HFFc6 (cell line): ENCODE data around the gene MYEF2. TPM values are rescaled to one million over a fixed set of nuclear protein-coding genes. Genes with fewer than 3 reads are reported as not detected.

Experiments used
- DNase-seq: peaks from one replicate; pipeline ENCODE4 v3.0.0-alpha.2; 2018
- H3K27ac Mint-ChIP-seq: 2 replicates; pipeline ENCODE4 v1.8.0; 2020; ENCODE audit warnings: mild to moderate bottlenecking, mixed read lengths
- H3K27me3 Mint-ChIP-seq: 2 replicates; pipeline ENCODE4 v1.8.0; 2021; ENCODE audit warnings: mild to moderate bottlenecking, moderate library complexity, mixed read lengths; ENCODE audit not compliant: insufficient read depth
- H3K36me3 Mint-ChIP-seq: 2 replicates; pipeline ENCODE4 v1.8.0; 2021; ENCODE audit warnings: low read depth, mixed read lengths
- H3K4me1 Mint-ChIP-seq: 2 replicates; pipeline ENCODE4 v1.8.0; 2020; ENCODE audit warnings: low read depth, mixed read lengths
- H3K4me3 Mint-ChIP-seq: 2 replicates; pipeline ENCODE4 v1.8.0; 2020; ENCODE audit warnings: mild to moderate bottlenecking, moderate library complexity, mixed read lengths
- H3K9me3 Mint-ChIP-seq: 2 replicates; pipeline ENCODE4 v1.8.0; 2020; ENCODE audit warnings: mild to moderate bottlenecking, mixed read lengths
- long read RNA-seq: library from polyadenylated mRNA; unstranded; transcript quantifications from one replicate; pipeline ENCODE4 v2.0.0, GENCODE V29; 2019
- total RNA-seq, 6 experiments: library from RNA; stranded (reverse); fragmentation: NEBNext Ultra II Directional; extraction: Animal tissue kit (Norgen Biotek cat#: 25700); gene quantifications; 2 replicates in 1 of 6; 3 replicates in 5 of 6; pipeline ENCODE4 v1.2.3, GENCODE V29; 2021
- TF ChIP-seq, protein P1 (sequence below): fragments of 200-600 bp; sonication (generic); IDR thresholded peaks from 2 replicates; pipeline ENCODE4 v1.5.0; 2021; ENCODE audit warnings: antibody characterized with exemption, mild to moderate bottlenecking

MYEF2 gene, protein sequence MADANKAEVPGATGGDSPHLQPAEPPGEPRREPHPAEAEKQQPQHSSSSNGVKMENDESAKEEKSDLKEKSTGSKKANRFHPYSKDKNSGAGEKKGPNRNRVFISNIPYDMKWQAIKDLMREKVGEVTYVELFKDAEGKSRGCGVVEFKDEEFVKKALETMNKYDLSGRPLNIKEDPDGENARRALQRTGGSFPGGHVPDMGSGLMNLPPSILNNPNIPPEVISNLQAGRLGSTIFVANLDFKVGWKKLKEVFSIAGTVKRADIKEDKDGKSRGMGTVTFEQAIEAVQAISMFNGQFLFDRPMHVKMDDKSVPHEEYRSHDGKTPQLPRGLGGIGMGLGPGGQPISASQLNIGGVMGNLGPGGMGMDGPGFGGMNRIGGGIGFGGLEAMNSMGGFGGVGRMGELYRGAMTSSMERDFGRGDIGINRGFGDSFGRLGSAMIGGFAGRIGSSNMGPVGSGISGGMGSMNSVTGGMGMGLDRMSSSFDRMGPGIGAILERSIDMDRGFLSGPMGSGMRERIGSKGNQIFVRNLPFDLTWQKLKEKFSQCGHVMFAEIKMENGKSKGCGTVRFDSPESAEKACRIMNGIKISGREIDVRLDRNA
- total RNA-seq, result 10 to 100 TPM in 5 of 6 experiments, 1 to 10 TPM in 1; 7.0 to 12.9 (median 11.5) TPM
- long read RNA-seq, partial matches to known transcripts, result 1 of 5 reads
- long read RNA-seq, other reads (novel, unspliced or antisense), result 4 of 5 reads

GRCh38 chr15:48177766-48178647 is at the start of gene MYEF2:
Gene MYEF2 (minus strand): TSS chr15:48178295. CDS start chr15:48178237, 58 bp downstream.
- no peaks in the 10 kb centered on the region for H3K36me3 Mint-ChIP-seq
- TF ChIP-seq, protein P1, sequence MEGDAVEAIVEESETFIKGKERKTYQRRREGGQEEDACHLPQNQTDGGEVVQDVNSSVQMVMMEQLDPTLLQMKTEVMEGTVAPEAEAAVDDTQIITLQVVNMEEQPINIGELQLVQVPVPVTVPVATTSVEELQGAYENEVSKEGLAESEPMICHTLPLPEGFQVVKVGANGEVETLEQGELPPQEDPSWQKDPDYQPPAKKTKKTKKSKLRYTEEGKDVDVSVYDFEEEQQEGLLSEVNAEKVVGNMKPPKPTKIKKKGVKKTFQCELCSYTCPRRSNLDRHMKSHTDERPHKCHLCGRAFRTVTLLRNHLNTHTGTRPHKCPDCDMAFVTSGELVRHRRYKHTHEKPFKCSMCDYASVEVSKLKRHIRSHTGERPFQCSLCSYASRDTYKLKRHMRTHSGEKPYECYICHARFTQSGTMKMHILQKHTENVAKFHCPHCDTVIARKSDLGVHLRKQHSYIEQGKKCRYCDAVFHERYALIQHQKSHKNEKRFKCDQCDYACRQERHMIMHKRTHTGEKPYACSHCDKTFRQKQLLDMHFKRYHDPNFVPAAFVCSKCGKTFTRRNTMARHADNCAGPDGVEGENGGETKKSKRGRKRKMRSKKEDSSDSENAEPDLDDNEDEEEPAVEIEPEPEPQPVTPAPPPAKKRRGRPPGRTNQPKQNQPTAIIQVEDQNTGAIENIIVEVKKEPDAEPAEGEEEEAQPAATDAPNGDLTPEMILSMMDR, result peak; percentile 25; the same call in 1 of the 2 replicates
- peaks cover 17% of the 10 kb centered on the region for H3K4me1 Mint-ChIP-seq
- H3K27ac Mint-ChIP-seq, result peak within 1 kb of the TSS; percentile 82
- peaks cover 11% of the 10 kb centered on the region; the same call in 1 of the 2 replicates for H3K27me3 Mint-ChIP-seq
- no peaks in the 10 kb centered on the region for H3K9me3 Mint-ChIP-seq
- peak; percentile 51 for DNase-seq
- peak within 1 kb of the TSS; percentile 87 for H3K4me3 Mint-ChIP-seq

DNA sequence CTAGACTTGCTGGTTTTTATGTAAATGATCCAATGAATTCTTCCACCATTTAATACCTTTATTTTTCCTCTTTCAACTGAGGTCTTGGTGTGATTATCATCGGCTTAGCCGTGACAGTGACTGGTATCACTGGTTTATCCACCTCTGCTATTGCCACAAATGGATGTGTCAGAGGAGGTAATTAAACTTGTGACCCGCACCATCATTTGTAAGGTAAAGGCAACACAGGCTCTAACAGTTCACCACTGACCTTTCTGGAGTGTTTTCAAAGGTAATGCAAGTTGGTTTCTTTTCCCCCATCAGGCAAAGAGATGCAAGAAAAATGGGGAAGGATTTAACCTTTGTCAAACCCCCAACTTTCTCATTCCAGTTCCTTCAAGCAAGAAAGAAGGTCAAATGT is 47.7 kb upstream of the MYEF2 start:
- DNase-seq, result no peak
- H3K27me3 Mint-ChIP-seq, result peaks cover 8% of the 10 kb centered on the region
- TF ChIP-seq, protein P1, result no peak
- H3K27ac Mint-ChIP-seq, result no peak overlapping the region
- no peaks in the 10 kb centered on the region for H3K36me3 Mint-ChIP-seq
- H3K4me3 Mint-ChIP-seq, result no peak overlapping the region
- H3K4me1 Mint-ChIP-seq, result peaks cover 7% of the 10 kb centered on the region
- H3K9me3 Mint-ChIP-seq, result no peaks in the 10 kb centered on the region

GRCh38 chr15:48222627-48223026 is 44.5 kb upstream of the MYEF2 start:
- Mint-ChIP-seq H3K36me3 (no peaks in the 10 kb centered on the region), H3K27me3 (peaks cover 23% of the 10 kb centered on the region), H3K9me3 (no peaks in the 10 kb centered on the region), H3K4me1 (peaks cover 7% of the 10 kb centered on the region), H3K27ac (no peak overlapping the region), H3K4me3 (no peak overlapping the region)
- DNase-seq, result no peak
- TF ChIP-seq, protein P1, result no peak

GRCh38 chr15:48221885-48222284 is 43.8 kb upstream of the MYEF2 start:
- TF ChIP-seq, protein P1, result no peak
- Mint-ChIP-seq H3K4me3 (no peak overlapping the region), H3K27me3 (peaks cover 23% of the 10 kb centered on the region), H3K9me3 (no peaks in the 10 kb centered on the region), H3K4me1 (peaks cover 7% of the 10 kb centered on the region), H3K36me3 (no peaks in the 10 kb centered on the region), H3K27ac (no peak overlapping the region)
- peak; percentile 15 for DNase-seq

- Mint-ChIP-seq H3K4me3 (no peak overlapping the region), H3K9me3 (no peaks in the 10 kb centered on the region), H3K4me1 (peaks cover 7% of the 10 kb centered on the region), H3K27ac (no peak overlapping the region), H3K36me3 (no peaks in the 10 kb centered on the region), H3K27me3 (peaks cover 23% of the 10 kb centered on the region)
- TF ChIP-seq, protein P1, result no peak
- DNase-seq, result no peak
Measured at GRCh38 chr15:48221261-48221660, 43.2 kb upstream of the MYEF2 start.
